Chondrocyte (in vitro differentiated cells): Measurements from ENCODE around the gene PIK3C2B. TPM values are rescaled to one million over a fixed set of nuclear protein-coding genes. Genes with fewer than 3 reads are reported as not detected.

ENCODE experiments used
- DNase-seq: peaks from one replicate; pipeline ENCODE4 v3.0.0; 2021; ENCODE audit warnings: mixed read lengths, low spot score
- H3K27ac Mint-ChIP-seq: one replicate; pipeline ENCODE4 v1.8.0; 2021; ENCODE audit warnings: mild to moderate bottlenecking, moderate library complexity, mixed read lengths; ENCODE audit not compliant: unreplicated experiment
- H3K27me3 Mint-ChIP-seq: 2 replicates; pipeline ENCODE4 v1.8.0; 2021; ENCODE audit warnings: low read depth, mixed read lengths
- H3K36me3 Mint-ChIP-seq: 2 replicates; pipeline ENCODE4 v1.8.0; 2021; ENCODE audit warnings: low read depth, mixed read lengths
- H3K4me1 Mint-ChIP-seq: 2 replicates; pipeline ENCODE4 v1.8.0; 2021; ENCODE audit warnings: low read depth, mild to moderate bottlenecking, mixed read lengths
- H3K4me3 Mint-ChIP-seq: one replicate; pipeline ENCODE4 v1.8.0; 2021; ENCODE audit warnings: mild to moderate bottlenecking, moderate library complexity, mixed read lengths; ENCODE audit not compliant: unreplicated experiment
- H3K9me3 Mint-ChIP-seq: 2 replicates; pipeline ENCODE4 v1.8.0; 2021; ENCODE audit warnings: low read depth, mixed read lengths
- total RNA-seq: library from RNA; stranded (reverse); gene quantifications from 3 replicates; pipeline ENCODE4 v1.2.1, GENCODE V29; 2021
- TF ChIP-seq, protein P1 (sequence below): fragments of 200-600 bp; sonication (generic); IDR thresholded peaks from 2 replicates; pipeline ENCODE4 v1.5.0; 2021; ENCODE audit warnings: antibody characterized with exemption, mild to moderate bottlenecking, moderate library complexity

Gene PIK3C2B
- total RNA-seq, 1 donor from 2014 or later, result 19.5 TPM

DNA sequence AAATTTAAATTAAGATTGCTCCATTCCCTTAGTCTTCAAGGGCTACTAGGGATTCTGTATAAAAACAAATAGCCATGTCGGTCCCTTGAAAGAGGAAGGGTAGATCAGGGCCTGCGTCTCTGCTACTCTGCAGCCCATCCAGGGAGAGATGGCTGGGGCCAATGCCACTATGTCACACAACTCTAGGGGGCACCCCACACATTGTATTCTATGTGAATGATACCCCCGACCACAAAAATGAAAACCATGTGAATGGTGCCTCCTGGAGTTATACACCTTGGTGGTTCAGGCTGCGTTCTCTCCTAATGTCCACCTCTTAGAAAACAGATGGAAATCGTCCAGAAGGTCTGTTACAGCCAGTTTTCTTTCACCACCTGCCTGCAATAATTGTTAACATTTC, 18.0 kb downstream of the PIK3C2B start:
- TF ChIP-seq, protein P1, sequence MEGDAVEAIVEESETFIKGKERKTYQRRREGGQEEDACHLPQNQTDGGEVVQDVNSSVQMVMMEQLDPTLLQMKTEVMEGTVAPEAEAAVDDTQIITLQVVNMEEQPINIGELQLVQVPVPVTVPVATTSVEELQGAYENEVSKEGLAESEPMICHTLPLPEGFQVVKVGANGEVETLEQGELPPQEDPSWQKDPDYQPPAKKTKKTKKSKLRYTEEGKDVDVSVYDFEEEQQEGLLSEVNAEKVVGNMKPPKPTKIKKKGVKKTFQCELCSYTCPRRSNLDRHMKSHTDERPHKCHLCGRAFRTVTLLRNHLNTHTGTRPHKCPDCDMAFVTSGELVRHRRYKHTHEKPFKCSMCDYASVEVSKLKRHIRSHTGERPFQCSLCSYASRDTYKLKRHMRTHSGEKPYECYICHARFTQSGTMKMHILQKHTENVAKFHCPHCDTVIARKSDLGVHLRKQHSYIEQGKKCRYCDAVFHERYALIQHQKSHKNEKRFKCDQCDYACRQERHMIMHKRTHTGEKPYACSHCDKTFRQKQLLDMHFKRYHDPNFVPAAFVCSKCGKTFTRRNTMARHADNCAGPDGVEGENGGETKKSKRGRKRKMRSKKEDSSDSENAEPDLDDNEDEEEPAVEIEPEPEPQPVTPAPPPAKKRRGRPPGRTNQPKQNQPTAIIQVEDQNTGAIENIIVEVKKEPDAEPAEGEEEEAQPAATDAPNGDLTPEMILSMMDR, result no peak
- Mint-ChIP-seq H3K27ac (peak overlapping the region; percentile 58), H3K4me3 (no peak overlapping the region), H3K36me3 (no peaks in the 10 kb centered on the region), H3K4me1 (peaks cover 76% of the 10 kb centered on the region), H3K27me3 (no peaks in the 10 kb centered on the region), H3K9me3 (no peaks in the 10 kb centered on the region)
- no peak for DNase-seq

DNA sequence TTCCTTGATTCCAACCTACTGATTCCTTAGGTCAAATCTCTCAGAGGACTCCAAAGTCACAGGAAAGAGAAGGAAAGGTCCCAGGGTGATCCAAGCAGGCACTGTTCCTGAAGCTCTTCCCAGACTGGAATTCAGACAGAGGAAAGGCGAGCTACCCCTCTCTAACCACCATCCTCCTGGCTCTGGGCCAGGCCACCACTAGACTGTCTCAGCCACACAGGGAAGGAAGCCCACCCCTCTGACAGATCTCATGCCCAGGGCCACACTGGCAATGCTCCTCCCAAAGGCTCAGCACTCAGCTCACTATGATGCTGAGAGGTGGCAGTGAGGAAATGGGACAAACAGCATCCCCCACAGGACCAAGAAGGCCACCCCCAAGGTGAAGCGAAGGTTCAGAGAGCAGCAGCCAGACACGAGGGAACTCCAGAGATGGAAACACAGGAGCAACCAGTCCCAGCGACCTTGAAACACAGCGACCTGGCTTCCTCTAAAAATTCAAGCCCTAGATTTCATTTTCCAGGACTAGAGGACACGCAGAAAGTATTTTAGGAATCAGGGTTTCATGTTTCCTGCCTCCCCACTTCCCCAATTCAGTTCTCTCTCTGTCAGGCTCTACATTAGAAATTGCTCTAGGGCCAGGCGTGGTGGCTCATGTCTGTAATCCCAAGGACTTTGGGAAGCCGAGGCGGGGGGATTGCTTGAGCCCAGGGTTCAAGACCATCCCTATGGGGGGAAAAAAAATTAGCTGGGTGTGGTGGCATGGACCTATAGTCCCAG, 18.8 kb downstream of the PIK3C2B start:
- no peaks in the 10 kb centered on the region for H3K36me3 Mint-ChIP-seq
- H3K27me3 Mint-ChIP-seq, result no peaks in the 10 kb centered on the region
- H3K27ac Mint-ChIP-seq, result peak overlapping the region; percentile 66
- TF ChIP-seq, protein P1, result no peak
- H3K4me1 Mint-ChIP-seq, result peaks cover 69% of the 10 kb centered on the region
- H3K4me3 Mint-ChIP-seq, result no peak overlapping the region
- H3K9me3 Mint-ChIP-seq, result no peaks in the 10 kb centered on the region
- DNase-seq, result no peak

DNA sequence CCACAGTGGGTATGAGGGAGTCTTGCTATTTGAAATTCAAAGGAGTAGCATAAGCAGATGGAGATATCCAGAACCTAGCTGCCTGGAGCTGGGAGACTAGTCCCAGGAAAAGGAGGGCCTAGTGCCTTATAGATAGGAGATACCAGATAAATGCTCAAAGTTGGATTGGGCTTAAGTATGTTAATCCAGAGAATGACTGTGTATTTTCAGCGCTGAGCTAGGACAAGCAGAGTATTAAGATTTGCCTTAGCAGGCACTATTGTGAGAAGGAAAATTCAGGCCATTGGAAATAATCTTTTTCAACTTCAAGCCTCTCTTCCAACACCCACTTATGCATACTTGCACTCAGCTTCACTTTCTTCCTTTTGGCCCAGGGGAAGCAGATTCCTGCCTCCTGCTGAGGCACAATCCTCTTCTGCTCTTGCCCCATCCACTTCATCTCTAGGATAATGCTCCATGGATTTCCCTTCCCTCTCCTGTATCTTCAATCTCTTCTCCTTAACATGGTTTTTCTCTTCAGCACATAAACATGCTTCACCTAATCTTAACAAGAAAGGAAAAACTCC, 21.1 kb downstream of the PIK3C2B start:
- DNase-seq, result no peak
- Mint-ChIP-seq H3K27ac (no peak overlapping the region), H3K4me3 (no peak overlapping the region), H3K27me3 (no peaks in the 10 kb centered on the region), H3K4me1 (peaks cover 53% of the 10 kb centered on the region), H3K36me3 (peaks cover 6% of the 10 kb centered on the region), H3K9me3 (no peaks in the 10 kb centered on the region)
- TF ChIP-seq, protein P1, result no peak

DNA sequence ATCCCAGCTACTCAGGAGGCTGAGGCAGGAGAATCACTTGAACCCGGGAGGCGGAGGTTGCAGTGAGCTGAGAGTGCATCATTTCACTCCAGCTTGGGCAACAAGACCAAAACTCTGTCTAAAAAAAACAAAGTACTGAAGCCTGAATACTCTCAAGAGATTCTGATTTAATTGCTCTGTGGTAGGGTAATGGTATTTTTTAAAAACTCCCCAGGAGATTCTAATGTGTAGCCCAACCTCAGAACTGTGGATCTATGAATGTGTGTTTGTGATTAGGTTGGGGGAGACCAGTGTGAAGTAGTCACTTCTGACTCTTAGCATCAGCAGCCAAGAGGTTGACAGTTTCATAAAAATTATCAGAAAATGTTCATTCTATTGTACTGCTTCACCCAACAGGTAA, 21.9 kb downstream of the PIK3C2B start:
- H3K4me3 Mint-ChIP-seq, result no peak overlapping the region
- H3K27ac Mint-ChIP-seq, result no peak overlapping the region
- H3K36me3 Mint-ChIP-seq, result peaks cover 9% of the 10 kb centered on the region
- H3K4me1 Mint-ChIP-seq, result peaks cover 45% of the 10 kb centered on the region
- TF ChIP-seq, protein P1, result no peak
- H3K27me3 Mint-ChIP-seq, result no peaks in the 10 kb centered on the region
- no peak for DNase-seq
- H3K9me3 Mint-ChIP-seq, result no peaks in the 10 kb centered on the region

DNA sequence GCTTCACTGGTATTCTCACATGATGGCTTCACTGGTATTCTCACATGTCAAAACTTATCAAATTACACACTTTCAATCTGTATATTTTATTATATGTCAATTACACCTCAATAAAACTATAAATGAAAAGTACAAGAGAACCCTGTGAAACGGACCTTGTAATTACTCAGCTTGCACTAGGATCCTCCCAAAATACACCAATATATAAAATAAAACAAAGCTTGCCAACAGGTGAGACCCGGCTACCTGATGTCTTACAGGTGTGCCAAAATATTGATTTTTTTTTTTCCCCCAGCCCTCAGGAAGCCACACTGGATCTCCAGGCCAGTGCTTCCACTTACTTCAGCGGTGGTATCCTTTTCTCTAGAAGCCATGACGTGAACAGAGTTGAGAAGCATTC, 22.9 kb downstream of the PIK3C2B start:
- H3K9me3 Mint-ChIP-seq, result no peaks in the 10 kb centered on the region
- H3K27ac Mint-ChIP-seq, result no peak overlapping the region
- TF ChIP-seq, protein P1, result no peak
- no peak overlapping the region for H3K4me3 Mint-ChIP-seq
- H3K4me1 Mint-ChIP-seq, result peaks cover 42% of the 10 kb centered on the region
- H3K27me3 Mint-ChIP-seq, result no peaks in the 10 kb centered on the region
- DNase-seq, result no peak
- H3K36me3 Mint-ChIP-seq, result peaks cover 9% of the 10 kb centered on the region
